HepG2 (cell line): ENCODE results near the gene CATSPERB. TPM values are rescaled to one million over a fixed set of nuclear protein-coding genes. Genes with fewer than 3 reads are reported as not detected.

Experiments
- ATAC-seq: fragments of 200-7000 bp; cut with Tn5 transposase; 3 replicates; pipeline ENCODE4 v1.9.1; 2020; ENCODE audit warnings: mild to moderate bottlenecking, moderate library complexity
- BruUV-seq: library from RNA; stranded (reverse); fragments of 400-500 nt; replicated peaks from 2 replicates; lab custom pipeline; 2021; lab: Mats Ljungman, UMichigan
- CTCF ChIA-PET: fragments of 300-600 bp; formaldehyde crosslinking; extraction: SDS; loops from one replicate; lab custom pipeline; 2021; ENCODE audit warnings: low total read pairs, inconsistent platforms, low intra/inter-chr PET ratio; lab: Yijun Ruan, JAX
- POLR2A ChIA-PET: fragments of 350-600 bp; sonication (Branson Sonifier 250); formaldehyde crosslinking; loops from one replicate; lab custom pipeline; 2020; ENCODE audit warnings: antibody characterized with exemption, inconsistent platforms; lab: Yijun Ruan, JAX
- DNase-seq: peaks from one replicate; pipeline ENCODE4 v3.0.0-alpha.2; 2015; ENCODE audit warnings: low spot score
- FAIRE-seq: peaks from 3 replicates; lab custom pipeline; 2011; peaks lifted over from hg19 to GRCh38; lab: Jason Lieb, UNC
- H2AFZ ChIP-seq: one replicate; pipeline ENCODE4 v1.6.1; 2011; ENCODE audit warnings: low read length, inconsistent platforms
- H3K27ac ChIP-seq: fragments of 300-600 bp; 3 replicates; pipeline ENCODE4 v1.8.0; 2011; ENCODE audit warnings: mixed run types, mild to moderate bottlenecking, mixed read lengths, low read length, inconsistent platforms; ENCODE audit not compliant: insufficient read depth; ENCODE audit errors: extremely low read length
- H3K27me3 ChIP-seq, 2 experiments: fragments of 200-600 bp in 1 of 2; 2 replicates in 1 of 2; 3 replicates in 1 of 2; pipeline versions ENCODE4 v1.6.0 to v1.8.0; 2011; ENCODE audit warnings: low read length in 2 of 2, mild to moderate bottlenecking in 2 of 2, moderate library complexity in 2 of 2, inconsistent platforms in 1 of 2; ENCODE audit not compliant: insufficient read depth in 2 of 2, control insufficient read depth in 1 of 2
- H3K36me3 ChIP-seq, 2 experiments: fragments of 200-600 bp in 1 of 2; replicated peaks in 1 of 2; 2 replicates in 1 of 2; 3 replicates in 1 of 2; pipeline versions ENCODE4 v1.5.1 to v1.8.0; 2011; ENCODE audit warnings: low read length in 2 of 2, inconsistent platforms in 1 of 2; ENCODE audit not compliant: insufficient read depth in 2 of 2, control insufficient read depth in 1 of 2
- H3K4me1 ChIP-seq: 2 replicates; pipeline ENCODE4 v1.5.1; 2012; ENCODE audit warnings: low read length, inconsistent platforms; ENCODE audit not compliant: insufficient read depth
- H3K4me2 ChIP-seq: 2 replicates; pipeline ENCODE4 v1.6.0; 2011; ENCODE audit warnings: low read depth, low read length, inconsistent platforms
- H3K4me3 ChIP-seq, 3 experiments: fragments of 200-600 bp in 1 of 3; sonication (generic), shearing (Covaris generic) in 1 of 3; replicated peaks in 1 of 3; 2 replicates each; pipeline ENCODE4 v1.5.1; 2011 to 2016; ENCODE audit warnings: low read length in 3 of 3, inconsistent platforms in 2 of 3, low read depth in 2 of 3, mild to moderate bottlenecking in 2 of 3, control low read depth in 1 of 3, mixed read lengths in 1 of 3; ENCODE audit not compliant: insufficient read depth in 1 of 3
- H3K79me2 ChIP-seq: one replicate; pipeline ENCODE4 v1.6.1; 2011; ENCODE audit warnings: low read length, inconsistent platforms; ENCODE audit not compliant: insufficient read depth
- H3K9ac ChIP-seq: 2 replicates; pipeline ENCODE4 v1.6.0; 2011; ENCODE audit warnings: mild to moderate bottlenecking, low read depth, low read length, inconsistent platforms; ENCODE audit not compliant: insufficient read depth
- H3K9me3 ChIP-seq: 2 replicates; pipeline ENCODE4 v1.5.1; 2012; ENCODE audit warnings: mild to moderate bottlenecking, low read length
- H4K20me1 ChIP-seq: 2 replicates; pipeline ENCODE4 v1.6.0; 2011; ENCODE audit warnings: inconsistent platforms, mild to moderate bottlenecking, low read length, moderate library complexity; ENCODE audit not compliant: insufficient read depth
- CBFB ChIP-seq: sonication (generic); formaldehyde crosslinking; IDR thresholded peaks from 2 replicates; pipeline ENCODE4 v1.4.0; 2020; ENCODE audit warnings: missing genetic modification reagents
- DDIT3 ChIP-seq: sonication (generic); formaldehyde crosslinking; IDR thresholded peaks from 2 replicates; pipeline ENCODE4 v1.4.0; 2020; ENCODE audit warnings: mild to moderate bottlenecking, missing genetic modification reagents
- FOXC1 ChIP-seq: sonication (generic); formaldehyde crosslinking; IDR thresholded peaks from 2 replicates; pipeline ENCODE4 v1.8.0; 2022; ENCODE audit warnings: mild to moderate bottlenecking, missing genetic modification reagents, borderline replicate concordance
- GLMP ChIP-seq: sonication (generic); formaldehyde crosslinking; IDR thresholded peaks from 2 replicates; pipeline ENCODE4 v1.9.0; 2021; ENCODE audit warnings: missing genetic modification reagents, mild to moderate bottlenecking, borderline replicate concordance
- THAP9 ChIP-seq: sonication (generic); formaldehyde crosslinking; IDR thresholded peaks from 2 replicates; pipeline ENCODE4; 2020; ENCODE audit warnings: missing genetic modification reagents, mild to moderate bottlenecking, borderline replicate concordance
- ZBTB3 ChIP-seq: sonication (generic); formaldehyde crosslinking; IDR thresholded peaks from 2 replicates; pipeline ENCODE4 v1.4.0; 2020; ENCODE audit warnings: low read depth, mild to moderate bottlenecking, moderate library complexity, missing genetic modification reagents, borderline replicate concordance
- ZNF383 ChIP-seq: sonication (generic); formaldehyde crosslinking; IDR thresholded peaks from 2 replicates; pipeline ENCODE4 v1.4.0; 2020; ENCODE audit warnings: missing genetic modification reagents, mild to moderate bottlenecking, borderline replicate concordance
- WGBS: methylation state at CpG from one replicate; pipeline ENCODE4 v1.1.6; 2017; ENCODE audit warnings: low lambda C conversion rate; 5-methylcytosine and 5-hydroxymethylcytosine counted together
- in situ Hi-C: cut with HindIII; loops from 2 replicates; pipeline ENCODE4 v1.10.0; 2017; ENCODE audit warnings: low pct_unique_long_range_greater_than_20kb; ENCODE audit not compliant: extremely low pct_ligation_motif_present
- intact Hi-C: fragments of 100-400 bp; cut with micrococcal nuclease; formaldehyde crosslinking; loops from one replicate; pipeline ENCODE4 v1.10.0; 2022; ENCODE audit not compliant: unreplicated experiment
- polyA plus RNA-seq, 8 experiments: library from polyadenylated mRNA; depleted of rRNA in 3 of 8; stranded (reverse) in 7 of 8; unstranded in 1 of 8; fragments of >200 nt; fragmentation: Illumina TruSeq in 4 of 8; extraction: Trizol in 4 of 8; gene quantifications; 2 replicates each; pipeline versions ENCODE4 v1.2.1 to v1.2.3, GENCODE V29; 2011 to 2016; ENCODE audit warnings: low read depth in 4 of 8, missing spikeins in 1 of 8, mixed read lengths in 1 of 8; ENCODE audit not compliant: insufficient read depth in 1 of 8
- total RNA-seq, 5 experiments: library from RNA; depleted of rRNA; stranded (reverse); fragments of >200 nt; fragmentation: Illumina TruSeq; extraction: Trizol; gene quantifications; 2 replicates each; pipeline ENCODE4 v1.2.3, GENCODE V29; 2016; ENCODE audit warnings: low read depth in 1 of 5

CATSPERB gene
- total and polyA plus RNA-seq, 2 of the 13 experiments (the other 11 are each of a cell fraction or from before 2014, with no cell fraction given) = not detected

- no peaks in the 10 kb centered on the region for H4K20me1 ChIP-seq
- H3K9me3 ChIP-seq = peaks cover 8% of the 10 kb centered on the region; the same call in 1 of the 2 replicates
- H3K79me2 ChIP-seq = no peaks in the 10 kb centered on the region
- no TSS peak for BruUV-seq
- ATAC-seq = no peak
- no peaks in the 10 kb centered on the region for H3K4me1 ChIP-seq
- CTCF ChIA-PET = no interaction called here
- POLR2A ChIA-PET = no interaction called here
- H3K36me3 ChIP-seq = no peaks in the 10 kb centered on the region
- WGBS = 26% methylated on average over 4 of the region's 4 CpGs
- no peak for TF ChIP-seq CBFB (CRISPR knock-in tag)
- no peak for TF ChIP-seq ZNF383 (CRISPR knock-in tag)
- TF ChIP-seq GLMP (CRISPR knock-in tag) = no peak
- TF ChIP-seq DDIT3 (CRISPR knock-in tag) = no peak
- no peak for TF ChIP-seq THAP9 (CRISPR knock-in tag)
- TF ChIP-seq ZBTB3 = no peak
- no peak for TF ChIP-seq FOXC1 (CRISPR knock-in tag)
- TF ChIP-seq, all 625 proteins: peak for 0
- H3K4me3 ChIP-seq = no peak overlapping the region
- H2AFZ ChIP-seq = no peak overlapping the region
- DNase-seq (no peak), FAIRE-seq (no peak)
- no peak overlapping the region for H3K4me2 ChIP-seq
- intact Hi-C loops = no loop called here
- no peak overlapping the region for H3K27ac ChIP-seq
- no peak overlapping the region for H3K9ac ChIP-seq
- H3K27me3 ChIP-seq = no peaks in the 10 kb centered on the region
- in situ Hi-C loops = no loop called here
Observed at GRCh38 chr14:91599994-91600393, 131.9 kb downstream of the CATSPERB start.
